Suppressor macrophage treated with lipopolysaccharide for 1 hour (primary cell): ENCODE measurements around the gene COL17A1.

Experiments used
- DNase-seq, 3 donors: peaks; one replicate each; pipeline ENCODE4 v3.0.0-alpha.2; 2020 to 2022

The COL17A1 gene

DNA sequence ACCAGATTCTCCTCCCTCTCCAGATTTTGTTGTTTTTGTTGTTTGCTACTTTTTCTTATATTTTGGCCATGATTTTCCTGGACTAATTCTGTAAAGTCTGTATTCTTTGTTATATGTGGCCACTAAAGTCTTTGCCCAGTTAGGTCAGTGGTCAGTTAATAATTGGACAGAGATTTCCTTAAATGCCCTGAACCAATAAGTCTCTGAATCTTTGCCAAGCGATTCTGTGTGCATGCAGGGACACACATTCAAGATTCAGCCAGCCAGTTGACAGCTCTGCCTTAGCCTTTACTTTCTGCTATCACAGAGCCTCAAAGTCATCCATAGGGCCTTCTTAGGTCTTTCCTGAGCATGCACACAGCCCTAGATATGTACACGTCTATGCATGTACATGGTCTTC lies 11.0 kb upstream of the COL17A1 start:
- DNase-seq, result no peak

DNA sequence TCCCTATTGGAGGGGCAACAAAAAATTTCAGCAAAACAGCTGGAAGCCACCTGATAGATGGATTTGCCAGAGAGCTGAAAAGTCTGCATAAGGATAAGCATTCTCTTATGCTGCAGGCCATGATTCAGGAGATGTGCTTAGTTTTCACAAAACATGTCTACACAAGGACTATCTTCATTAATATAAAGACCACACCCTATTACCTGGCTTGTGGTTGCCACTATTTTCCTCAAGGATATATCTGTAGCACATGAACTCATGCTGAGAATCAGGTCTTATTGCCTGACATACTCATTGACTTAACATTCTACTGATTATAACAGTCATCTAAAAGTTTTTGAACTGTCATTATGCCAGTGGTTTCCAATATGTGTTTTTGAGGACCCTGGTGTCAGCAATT lies 7.1 kb upstream of the COL17A1 start:
- no peak for DNase-seq

DNA sequence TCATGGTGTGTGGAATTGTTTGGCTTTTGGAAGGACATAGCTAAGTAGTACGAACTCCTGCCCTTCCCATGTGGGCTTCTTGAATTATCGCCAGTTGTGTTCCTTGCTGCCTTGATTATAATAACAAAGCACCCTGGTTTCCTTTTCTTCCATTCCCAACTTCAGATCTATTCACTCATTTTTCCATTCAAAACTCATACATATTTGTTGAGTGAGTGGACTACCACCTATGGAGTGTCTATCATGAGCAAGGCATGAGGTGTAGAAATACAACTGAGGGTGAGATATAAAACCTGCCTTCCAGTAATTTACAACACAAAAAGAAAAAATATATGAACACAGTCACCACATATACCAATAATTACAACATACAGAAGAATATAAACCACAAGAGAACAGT lies 4.9 kb upstream of the COL17A1 start:
- no peak for DNase-seq

DNA sequence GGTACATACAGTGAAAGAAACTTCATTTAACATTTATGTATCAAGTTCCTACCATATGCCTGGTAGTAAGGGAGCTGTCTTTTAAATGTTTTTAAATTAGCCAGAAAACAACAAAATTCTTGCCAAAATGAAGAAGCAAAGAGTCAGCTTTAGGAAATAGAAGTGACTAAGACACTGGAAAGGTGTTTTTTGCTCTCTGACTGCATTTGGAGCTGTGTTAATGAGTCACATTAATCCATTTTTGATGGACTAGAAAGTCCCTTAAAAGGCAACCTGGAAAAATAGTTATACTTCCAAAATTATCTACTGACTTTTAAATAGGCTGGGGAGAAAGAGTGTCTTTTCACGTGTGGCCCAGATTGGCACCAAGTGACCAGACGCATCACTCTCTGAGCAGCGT lies 3.9 kb upstream of the COL17A1 start:
- peak; percentile 29 to 61 (median 59) for DNase-seq

DNA sequence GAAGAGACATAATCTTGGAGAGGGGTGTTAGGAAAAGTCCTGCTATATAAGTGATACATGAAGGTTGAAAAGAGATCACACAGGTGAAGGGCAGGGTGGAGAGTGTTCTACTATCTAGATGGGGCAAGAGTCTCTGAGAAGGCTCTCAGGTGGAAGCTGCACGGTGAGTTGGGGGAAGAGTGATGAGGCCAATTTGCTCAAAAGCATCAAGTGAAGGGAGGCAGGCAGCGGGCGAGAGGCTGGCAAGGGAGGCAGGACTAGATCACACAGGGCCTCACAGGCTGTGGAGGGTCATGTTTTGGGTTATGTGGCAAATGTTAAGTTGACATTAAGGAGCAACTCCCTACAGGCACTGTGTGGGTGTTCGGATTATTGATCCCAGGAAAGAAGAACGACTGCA lies 2.6 kb upstream of the COL17A1 start:
- no peak for DNase-seq

DNA sequence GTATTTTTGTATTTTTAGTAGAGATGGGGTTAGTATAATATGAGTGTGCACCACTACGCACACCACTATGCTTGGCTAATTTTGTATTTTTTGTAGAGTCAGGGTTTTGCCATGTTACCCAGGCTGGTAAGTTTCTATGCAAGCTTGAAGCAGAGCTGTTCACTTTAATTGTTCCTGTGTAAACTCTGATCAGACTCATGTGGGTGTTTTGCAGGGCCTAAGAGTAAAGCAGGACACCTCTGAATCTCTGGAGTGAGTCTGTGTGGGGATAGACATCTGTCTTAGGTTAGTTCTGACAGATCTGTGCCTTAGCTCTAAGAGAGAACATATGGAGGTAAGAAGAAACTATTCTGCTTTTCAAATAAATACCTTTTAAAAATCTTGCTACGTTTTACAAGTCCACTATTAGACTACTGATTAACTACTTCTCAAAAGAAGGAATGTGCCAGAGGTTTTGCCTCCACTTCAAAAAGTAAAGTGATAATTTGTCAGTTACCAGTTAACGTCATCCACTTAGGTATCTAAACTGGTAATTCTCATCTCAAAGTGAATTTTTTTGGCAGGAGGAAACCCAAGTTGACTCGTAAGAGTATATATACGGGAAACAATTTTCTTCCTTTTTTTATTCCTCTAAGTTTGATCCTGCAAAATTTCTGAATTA lies 1.1 kb downstream of the COL17A1 start:
- DNase-seq, result no peak

DNA sequence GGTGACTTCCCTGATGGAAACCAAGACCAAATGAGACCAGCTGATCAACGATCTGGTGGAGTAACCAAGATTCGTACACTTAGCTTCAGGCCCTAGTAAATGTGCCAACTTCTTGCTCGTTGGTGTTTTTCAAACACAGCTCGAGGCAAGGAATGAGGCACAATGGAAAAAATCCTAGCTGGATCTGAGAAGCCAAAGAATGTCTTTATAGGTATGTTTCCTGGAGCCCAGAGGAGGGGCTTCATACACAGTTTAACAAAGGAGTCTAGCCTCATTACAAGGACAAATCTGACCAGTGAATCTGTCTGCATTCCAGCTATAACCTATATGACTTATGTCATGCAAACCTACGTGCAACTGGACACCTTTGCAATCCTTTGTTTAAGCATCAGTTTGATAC lies 3.7 kb downstream of the COL17A1 start:
- no peak for DNase-seq

DNA sequence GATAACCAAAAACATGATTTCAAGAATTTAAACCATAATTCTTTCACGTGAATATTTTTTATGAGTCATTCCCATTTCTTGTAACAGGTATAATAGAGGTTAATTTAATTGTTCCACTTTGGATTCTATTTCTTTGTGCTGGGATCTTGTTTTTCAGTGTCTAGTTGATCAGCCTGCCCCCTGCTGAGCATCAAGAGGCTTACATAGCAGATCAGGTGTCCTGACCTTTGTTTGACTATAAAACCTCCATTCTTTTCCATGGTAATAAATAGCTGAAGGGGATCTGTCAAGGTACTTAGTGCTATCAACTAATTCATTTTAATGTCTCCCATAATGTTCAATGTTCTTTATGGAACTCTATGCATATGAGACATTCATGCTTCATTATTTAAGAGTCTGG lies 4.9 kb downstream of the COL17A1 start:
- DNase-seq, result peak; percentile 14 to 25 (median 21)

DNA sequence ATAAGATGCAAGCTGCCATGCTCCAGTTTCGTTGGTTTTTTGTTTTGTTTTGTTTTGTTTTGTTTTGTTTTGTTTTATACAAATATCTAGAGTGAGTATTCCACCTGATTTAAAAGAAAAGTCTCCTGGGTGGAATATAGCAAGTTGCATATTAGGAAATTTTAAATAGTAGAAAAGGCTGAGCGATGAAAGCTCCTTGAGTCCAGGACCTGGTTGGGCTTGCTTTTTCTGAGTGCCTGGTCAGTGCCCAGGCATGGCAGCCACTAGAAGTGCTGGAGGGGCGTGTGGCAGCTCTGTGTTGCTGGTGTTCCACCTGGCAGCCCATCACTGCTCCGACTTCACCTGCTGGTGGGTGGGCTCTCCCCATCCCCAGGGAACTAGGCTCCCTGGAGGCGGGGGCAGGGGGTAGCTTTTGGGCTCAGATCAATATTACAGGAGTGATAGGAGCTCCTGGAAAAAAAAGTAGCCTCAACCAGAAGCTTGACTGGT lies 8.0 kb downstream of the COL17A1 start:
- no peak for DNase-seq

DNA sequence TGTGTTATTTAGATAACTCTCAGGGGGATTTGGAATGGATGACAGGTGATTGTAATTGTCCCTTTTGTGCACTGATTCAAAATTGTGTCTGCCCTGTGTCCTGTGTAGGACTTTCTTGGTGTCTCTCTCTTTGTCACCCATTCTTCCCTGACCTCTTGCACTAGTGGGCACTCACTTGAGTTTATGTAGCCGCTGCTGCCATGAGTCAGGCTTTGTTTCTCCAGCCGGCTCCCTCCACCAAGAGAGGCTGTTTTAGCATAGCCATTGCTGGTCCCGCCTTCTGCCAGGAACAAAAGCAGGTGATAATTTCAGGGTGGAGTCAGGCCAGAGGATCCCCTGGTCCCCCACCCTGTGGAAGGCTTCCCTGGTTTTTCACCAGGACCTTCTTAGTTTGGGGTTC lies 8.4 kb downstream of the COL17A1 start:
- DNase-seq, result no peak

DNA sequence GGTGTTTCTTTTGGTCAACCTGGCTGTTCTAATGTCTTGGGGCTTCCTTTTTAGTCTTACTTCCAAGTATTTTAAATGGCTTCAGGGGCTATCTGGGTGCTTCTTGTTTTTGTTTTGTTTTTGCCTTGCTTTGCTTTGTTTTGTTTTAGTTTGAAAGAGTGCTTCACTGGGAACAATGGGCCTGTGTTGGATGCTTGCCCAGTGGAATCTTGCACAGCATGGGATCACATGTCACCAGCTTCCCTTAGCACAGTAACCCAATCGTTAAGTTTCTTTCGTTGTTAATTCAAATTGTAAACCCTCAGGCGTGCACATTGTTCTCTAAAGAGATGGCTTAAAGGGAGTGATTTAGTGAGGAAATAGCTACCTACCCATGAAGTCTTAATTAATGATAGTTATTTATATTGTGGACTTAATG lies 8.9 kb downstream of the COL17A1 start:
- peak in 2 of 3 donors; percentile 15 to 22 for DNase-seq

DNA sequence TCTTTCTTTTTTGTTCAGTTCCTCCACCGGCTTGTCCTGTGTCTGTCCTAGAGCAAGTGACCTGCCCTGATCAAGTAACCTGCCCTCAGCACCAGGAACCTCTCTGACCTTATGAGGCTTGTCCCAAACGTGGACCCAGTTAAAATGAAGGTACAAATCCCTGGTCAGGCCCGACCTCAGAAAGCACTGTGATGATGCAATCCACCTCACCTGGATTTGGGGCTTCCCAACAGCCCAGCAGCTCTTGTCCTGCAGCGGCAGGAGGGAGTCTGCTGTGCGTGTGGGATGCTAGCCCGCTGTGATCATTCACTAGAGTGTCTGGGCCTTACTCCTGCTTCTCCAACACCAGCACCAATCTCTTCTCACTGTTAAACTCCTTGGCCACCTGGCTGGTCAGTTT lies 11.2 kb downstream of the COL17A1 start:
- DNase-seq, result no peak

DNA sequence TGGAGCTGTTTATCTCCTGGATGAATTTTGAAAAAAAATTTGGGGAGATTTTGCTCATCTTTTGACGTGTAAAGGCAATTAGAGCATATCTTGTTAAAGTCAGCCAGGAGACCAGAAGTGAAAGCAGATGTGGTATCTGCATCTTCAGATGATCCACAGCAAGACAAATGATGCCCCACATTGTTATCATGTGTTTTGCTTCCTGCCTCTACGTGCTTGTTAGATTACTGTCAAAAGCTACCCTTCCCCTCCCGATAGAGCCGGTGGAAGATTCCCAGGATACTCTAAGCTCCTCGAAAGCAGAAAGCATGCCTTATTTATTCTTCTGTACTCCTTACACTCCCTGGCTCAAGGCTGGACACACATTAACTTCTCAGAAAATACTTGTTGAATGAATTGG lies 12.9 kb downstream of the COL17A1 start:
- no peak for DNase-seq

DNA sequence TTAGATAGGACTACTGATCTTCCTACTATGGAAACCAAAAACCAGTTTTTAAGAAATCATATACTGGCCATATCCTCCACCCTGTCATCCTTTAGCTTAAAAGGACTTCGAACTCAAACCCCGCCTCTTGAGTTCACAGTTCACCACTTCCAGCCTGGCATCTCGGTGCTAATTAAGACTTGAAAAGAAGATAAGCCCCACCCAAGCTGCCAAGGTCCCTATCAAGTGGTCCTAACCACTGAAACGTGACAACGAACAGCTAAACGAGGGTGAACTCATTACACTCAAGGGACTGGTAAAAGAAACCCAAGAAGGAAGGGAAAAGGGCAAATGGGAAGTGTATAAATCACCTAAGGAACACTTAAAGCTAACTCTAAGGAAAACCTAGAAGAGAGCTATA lies 16.1 kb downstream of the COL17A1 start:
- DNase-seq, result no peak

DNA sequence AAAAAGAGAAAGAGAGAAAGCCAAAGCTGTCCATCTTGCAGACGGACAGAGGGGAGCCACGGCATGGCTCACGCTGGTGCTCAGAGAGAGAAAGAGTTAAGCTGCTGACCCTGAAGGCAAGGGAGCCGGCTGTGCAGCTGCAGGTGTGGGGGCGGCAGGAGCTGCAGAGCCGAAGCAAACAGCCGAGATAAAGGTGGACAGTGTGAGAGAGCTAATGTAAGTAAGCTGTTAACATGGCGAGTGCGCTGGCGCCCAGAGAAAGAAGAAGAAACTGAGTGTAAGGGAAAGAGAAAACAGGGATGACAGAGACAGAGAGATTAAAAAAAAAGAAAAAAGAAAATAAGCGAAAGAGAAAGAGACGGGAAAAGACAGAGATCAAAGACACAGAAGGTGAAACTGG lies 18.2 kb downstream of the COL17A1 start:
- no peak for DNase-seq

DNA sequence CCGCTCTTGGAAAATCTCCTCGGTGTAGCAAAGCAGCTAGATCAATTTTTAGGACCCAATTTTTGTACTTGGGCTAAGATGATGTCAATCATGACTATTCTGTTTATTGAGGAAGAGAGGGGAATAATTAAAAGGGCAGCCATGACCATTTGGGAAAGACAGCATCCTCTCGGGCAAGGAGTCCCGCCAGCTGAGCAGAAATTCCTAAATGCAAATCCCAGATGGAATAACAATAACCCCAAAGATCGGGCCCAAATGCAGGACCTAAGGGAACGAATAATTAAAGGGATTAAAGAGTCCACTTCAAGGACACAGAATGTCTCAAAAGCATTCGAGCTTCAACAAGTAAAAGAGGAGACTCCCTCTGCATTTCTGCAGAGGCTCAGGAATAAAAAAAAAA lies 18.7 kb downstream of the COL17A1 start:
- no peak for DNase-seq

DNA sequence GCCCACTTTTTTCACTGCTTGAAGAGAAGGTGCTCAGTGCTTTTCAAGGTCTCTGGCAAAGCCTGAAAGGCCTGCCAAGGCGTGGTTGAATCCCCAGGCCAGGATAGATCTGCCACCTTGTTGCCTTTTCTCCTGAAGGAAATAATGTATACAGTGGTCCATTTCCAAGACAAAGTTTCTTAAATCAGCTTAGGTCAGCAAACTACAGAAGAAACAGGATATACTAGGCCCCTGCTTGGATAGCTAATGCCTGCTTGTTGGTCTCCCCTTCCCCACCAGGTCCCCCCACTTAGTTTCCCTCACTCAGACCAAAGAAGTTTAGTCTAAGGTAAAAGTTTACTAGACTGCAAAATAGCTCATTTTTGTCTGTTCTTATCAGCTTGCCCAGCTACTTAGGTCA lies 19.9 kb downstream of the COL17A1 start:
- no peak for DNase-seq

DNA sequence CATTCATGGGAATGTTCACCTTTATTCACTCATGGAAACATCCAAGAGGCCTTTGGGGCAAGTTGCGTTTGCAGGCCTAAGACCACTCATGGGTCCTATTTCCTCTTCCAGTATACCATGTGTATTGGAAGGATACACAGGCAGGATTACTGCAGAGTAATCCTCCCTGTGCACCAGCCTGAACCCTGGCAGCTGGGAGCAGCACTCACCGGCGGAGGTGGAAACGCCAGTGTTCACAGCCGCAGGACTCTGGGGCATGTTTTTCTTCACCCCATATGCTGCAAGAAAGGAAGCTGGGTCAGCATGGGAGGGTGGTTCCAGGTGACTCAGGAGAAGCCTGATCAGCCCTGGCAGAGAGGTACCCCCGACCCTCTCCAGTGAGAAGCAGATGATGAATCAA lies 24.5 kb downstream of the COL17A1 start:
- no peak for DNase-seq

DNA sequence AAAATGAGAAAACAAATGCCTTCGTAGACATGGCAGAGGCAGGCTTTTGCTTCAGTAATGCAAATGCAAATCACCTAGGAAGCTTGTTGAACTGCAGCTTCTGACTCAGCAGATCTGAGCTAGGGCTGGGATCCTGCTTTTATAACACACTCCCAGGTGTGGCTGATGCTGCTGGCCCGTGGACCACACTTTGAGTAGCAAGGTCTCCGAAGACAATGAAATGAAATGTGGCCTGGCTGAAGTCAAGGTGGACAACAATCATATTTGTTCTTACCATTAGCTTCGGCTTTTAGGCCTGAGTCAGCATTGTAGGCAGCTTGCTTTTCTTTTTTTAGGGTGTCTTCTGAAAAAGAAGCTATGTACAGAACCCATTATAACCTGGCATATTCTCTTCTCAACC lies 26.3 kb downstream of the COL17A1 start:
- DNase-seq, result no peak

DNA sequence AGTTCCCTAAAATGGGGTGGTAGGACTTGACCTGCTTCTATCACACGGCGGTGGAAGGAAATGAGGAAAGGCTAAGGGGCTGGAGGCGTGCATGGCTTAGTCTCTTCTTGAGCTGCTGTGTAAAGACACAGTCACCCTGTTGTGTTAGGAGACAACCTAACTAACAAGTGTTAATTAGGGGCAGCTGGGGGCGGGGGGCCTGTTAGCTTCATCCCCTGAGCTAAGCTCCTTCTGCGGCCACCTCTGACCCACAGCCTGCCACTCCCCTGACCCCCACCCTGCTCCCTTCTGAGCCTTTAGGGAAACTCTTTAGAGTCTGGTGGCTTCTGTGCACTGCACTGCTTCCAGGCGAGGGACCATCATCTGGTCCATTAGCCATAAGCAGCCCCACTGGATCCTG lies 28.0 kb downstream of the COL17A1 start:
- DNase-seq, result no peak

DNA sequence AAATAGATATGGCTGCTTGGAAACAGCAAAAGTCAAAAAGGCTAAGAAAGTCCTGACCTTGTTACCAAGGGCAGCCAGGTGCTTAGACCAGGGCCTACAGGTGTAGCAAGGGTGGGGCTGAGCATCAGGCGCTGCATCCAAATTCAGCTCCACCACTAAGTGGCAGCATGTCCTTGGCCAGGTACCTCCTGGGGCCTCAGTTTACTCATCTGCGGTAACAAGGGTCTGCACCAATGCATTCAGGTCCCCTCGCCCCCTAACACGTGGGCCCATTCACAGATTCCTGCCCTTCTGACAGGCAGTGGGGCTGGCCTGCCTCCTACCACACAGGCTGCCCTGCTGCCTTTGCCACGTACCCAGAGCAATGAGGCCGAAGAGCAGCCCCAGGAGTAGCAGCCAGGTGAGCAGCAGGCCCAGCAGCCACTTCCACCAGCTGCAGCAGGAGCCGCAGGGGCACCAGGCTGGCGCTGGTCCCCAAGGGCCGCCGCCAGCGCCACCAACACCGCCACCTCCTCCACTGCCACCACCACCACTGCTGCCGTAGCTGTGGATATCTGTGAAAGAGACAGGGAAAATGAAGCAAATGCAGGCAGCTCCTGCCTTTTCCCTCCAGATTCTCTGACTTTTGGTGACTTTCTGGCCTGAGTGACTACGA lies 28.9 kb downstream of the COL17A1 start:
- DNase-seq, result no peak

DNA sequence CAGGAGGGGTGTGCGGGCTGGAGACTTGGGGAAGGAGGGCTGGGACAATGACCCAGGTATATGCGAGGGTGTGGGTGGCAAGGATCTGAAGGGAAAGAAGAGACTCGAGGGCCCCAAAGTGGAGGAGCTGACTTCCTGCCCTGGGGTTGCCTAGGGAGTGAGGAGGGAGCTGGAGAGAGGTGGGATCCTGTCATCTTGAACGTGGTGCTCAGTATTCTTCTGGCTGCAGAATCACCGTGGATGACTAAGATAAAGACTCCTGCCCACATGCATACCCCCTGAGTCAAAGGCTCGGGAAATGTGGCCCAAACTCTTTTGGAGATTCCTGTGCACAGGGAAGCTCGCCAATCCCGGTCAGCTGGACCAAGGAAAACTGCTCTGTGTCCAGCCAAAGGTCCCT lies 31.2 kb downstream of the COL17A1 start:
- DNase-seq, result no peak

DNA sequence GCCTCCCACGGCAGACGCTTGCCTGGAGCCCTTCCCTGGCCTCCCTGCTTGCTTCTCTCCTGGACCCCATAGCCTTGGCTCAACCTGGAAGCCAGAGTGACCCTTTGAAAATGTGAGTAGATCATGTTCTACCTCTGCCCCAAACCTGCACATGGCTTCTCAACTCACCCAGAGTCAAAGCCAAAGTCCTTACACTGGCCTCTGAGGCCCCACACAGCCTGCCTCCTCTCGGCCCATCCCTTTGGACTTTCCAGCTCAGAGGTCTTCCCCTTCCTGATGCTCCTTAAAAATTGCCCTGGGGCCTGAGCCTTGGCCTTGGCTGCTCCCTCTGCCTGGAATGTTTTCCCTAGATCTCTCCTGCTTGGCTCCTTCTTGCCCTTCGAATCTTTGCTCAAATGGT lies 32.5 kb downstream of the COL17A1 start:
- no peak for DNase-seq

DNA sequence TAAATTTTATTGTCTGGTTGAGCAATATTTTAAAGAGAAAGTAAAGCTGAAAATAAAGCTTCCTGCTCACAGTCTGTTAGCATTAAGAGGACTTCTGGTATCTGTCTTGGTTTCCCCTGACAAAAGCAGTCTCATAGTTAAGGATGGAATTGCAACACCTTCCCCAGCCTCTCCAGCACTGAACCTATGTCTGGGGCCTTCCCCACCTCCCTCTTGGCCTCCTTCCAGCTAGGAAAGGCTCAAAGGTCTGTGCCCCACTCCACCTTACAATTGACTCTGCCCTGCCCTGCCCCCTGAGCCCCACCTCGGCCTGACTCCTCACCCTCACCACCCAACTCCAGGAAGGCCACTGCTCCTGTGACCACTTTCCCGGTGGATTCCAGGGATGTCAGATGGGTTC lies 33.2 kb downstream of the COL17A1 start:
- no peak for DNase-seq
